Progenitor cell of endocrine pancreas (in vitro differentiated cells): ENCODE measurements around the gene KIF1A. TPM values are rescaled to one million over a fixed set of nuclear protein-coding genes. Genes with fewer than 3 reads are reported as not detected.

ENCODE experiments used
- DNase-seq: peaks from one replicate; pipeline ENCODE4 v3.0.0; 2021; ENCODE audit warnings: low spot score; ENCODE audit not compliant: unreplicated experiment
- H3K27ac Mint-ChIP-seq: 2 replicates; pipeline ENCODE4 v1.8.0; 2021; ENCODE audit warnings: mild to moderate bottlenecking, moderate library complexity, mixed read lengths
- H3K27me3 Mint-ChIP-seq: 2 replicates; pipeline ENCODE4 v1.8.0; 2021; ENCODE audit warnings: mixed read lengths
- H3K36me3 Mint-ChIP-seq: 2 replicates; pipeline ENCODE4 v1.8.0; 2022; ENCODE audit warnings: mixed read lengths; ENCODE audit not compliant: insufficient read depth
- H3K4me1 Mint-ChIP-seq: 2 replicates; pipeline ENCODE4 v1.8.0; 2021; ENCODE audit warnings: low read depth, mixed read lengths
- H3K4me3 Mint-ChIP-seq: 2 replicates; pipeline ENCODE4 v1.8.0; 2021; ENCODE audit warnings: low read depth, mild to moderate bottlenecking, moderate library complexity, mixed read lengths
- H3K9me3 Mint-ChIP-seq: 2 replicates; pipeline ENCODE4 v1.8.0; 2021; ENCODE audit warnings: low read depth, mixed read lengths
- total RNA-seq: library from RNA; stranded (reverse); gene quantifications from 2 replicates; pipeline ENCODE4 v1.2.1, GENCODE V29; 2021
- TF ChIP-seq, protein P1 (sequence below): fragments of 200-600 bp; sonication (generic); IDR thresholded peaks from one replicate; pipeline ENCODE4 v1.5.0; 2021; ENCODE audit warnings: antibody characterized with exemption, mild to moderate bottlenecking; ENCODE audit not compliant: unreplicated experiment

The KIF1A gene
- total RNA-seq, 1 donor from 2014 or later, result 132 TPM

DNA sequence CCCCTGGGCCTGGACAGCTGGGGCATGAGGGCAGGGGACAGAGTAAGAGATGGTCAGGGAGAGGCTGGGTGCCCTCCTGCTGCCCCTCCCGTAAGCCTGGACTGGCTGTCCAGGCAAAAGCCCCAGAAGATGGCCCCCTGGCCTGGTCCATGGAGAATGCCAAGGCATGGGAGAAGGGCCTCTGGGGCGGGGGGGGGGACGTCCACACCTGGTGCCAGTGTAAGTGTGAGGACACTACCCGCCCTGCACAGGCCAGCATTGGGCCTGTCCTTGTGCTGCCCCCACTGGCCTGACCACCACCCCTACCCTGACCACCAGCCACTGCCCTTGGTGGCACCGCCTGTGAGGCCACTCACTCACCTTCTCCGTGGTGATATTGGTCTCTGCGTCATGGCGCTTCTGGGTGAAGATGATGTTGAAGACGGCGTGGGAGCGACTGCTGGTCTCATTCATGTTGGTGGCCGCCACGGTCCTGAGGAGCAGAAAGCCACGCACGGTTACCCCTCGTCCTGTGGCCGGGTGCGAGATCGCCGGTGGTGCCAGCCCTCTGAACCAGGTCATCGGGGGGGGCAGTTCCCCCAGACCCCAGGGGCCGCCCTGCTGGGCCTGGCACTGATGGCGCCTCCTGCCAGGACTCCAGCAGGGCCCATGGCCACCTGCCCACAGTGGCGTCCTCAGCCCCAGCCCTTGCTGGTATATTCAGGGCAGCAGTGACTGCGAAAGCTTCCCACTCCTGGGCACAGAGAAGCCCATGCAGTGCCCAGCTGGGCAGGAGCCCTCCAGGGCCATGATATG, 35.2 kb downstream of the KIF1A start:
- Mint-ChIP-seq H3K9me3 (no peaks in the 10 kb centered on the region), H3K27ac (no peak overlapping the region), H3K36me3 (peaks cover 3% of the 10 kb centered on the region), H3K4me1 (no peaks in the 10 kb centered on the region), H3K4me3 (no peak overlapping the region), H3K27me3 (no peaks in the 10 kb centered on the region)
- TF ChIP-seq, protein P1, sequence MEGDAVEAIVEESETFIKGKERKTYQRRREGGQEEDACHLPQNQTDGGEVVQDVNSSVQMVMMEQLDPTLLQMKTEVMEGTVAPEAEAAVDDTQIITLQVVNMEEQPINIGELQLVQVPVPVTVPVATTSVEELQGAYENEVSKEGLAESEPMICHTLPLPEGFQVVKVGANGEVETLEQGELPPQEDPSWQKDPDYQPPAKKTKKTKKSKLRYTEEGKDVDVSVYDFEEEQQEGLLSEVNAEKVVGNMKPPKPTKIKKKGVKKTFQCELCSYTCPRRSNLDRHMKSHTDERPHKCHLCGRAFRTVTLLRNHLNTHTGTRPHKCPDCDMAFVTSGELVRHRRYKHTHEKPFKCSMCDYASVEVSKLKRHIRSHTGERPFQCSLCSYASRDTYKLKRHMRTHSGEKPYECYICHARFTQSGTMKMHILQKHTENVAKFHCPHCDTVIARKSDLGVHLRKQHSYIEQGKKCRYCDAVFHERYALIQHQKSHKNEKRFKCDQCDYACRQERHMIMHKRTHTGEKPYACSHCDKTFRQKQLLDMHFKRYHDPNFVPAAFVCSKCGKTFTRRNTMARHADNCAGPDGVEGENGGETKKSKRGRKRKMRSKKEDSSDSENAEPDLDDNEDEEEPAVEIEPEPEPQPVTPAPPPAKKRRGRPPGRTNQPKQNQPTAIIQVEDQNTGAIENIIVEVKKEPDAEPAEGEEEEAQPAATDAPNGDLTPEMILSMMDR, result no peak
- no peak for DNase-seq

DNA sequence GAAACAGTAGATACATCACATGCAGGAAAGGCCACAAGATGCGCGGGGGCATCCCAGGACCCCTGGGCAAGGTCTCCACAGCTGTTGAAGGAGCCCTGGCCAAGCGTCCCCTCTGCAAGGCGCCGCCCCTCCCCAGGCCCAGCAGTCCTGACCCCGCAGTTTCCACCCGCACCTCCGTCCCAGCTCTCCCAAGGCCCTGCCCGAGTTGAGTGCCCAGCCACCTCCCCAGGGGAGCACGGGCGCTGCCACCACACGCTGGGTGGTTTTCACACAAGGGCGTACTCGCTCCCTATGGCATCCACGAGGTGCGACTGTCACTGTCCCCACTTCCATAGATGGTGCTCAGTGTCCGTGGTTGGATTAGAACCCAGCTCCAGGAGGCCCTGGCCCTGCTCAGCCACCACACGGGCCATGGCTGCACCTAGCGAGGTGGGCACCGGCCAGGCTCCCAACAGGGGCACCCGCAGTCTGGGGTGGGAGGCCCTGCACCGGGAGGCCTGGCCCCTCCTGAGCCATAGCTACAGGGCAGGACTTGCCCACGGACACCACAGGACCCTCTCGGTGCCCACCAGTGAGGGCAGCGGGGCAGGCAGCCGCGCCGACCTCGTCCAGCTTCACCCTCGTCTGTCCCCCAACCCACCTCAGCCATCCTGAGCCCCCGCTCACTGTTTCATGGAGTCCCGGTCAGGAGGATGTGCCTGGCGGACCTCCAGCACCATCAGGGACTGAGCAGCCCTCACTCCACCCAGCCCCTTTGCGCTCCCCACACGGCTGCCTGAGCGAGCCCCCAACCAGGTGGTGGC, 36.0 kb downstream of the KIF1A start:
- Mint-ChIP-seq H3K4me3 (no peak overlapping the region), H3K9me3 (no peaks in the 10 kb centered on the region), H3K27me3 (no peaks in the 10 kb centered on the region), H3K27ac (no peak overlapping the region), H3K36me3 (peaks cover 3% of the 10 kb centered on the region), H3K4me1 (no peaks in the 10 kb centered on the region)
- TF ChIP-seq, protein P1, result no peak
- no peak for DNase-seq

DNA sequence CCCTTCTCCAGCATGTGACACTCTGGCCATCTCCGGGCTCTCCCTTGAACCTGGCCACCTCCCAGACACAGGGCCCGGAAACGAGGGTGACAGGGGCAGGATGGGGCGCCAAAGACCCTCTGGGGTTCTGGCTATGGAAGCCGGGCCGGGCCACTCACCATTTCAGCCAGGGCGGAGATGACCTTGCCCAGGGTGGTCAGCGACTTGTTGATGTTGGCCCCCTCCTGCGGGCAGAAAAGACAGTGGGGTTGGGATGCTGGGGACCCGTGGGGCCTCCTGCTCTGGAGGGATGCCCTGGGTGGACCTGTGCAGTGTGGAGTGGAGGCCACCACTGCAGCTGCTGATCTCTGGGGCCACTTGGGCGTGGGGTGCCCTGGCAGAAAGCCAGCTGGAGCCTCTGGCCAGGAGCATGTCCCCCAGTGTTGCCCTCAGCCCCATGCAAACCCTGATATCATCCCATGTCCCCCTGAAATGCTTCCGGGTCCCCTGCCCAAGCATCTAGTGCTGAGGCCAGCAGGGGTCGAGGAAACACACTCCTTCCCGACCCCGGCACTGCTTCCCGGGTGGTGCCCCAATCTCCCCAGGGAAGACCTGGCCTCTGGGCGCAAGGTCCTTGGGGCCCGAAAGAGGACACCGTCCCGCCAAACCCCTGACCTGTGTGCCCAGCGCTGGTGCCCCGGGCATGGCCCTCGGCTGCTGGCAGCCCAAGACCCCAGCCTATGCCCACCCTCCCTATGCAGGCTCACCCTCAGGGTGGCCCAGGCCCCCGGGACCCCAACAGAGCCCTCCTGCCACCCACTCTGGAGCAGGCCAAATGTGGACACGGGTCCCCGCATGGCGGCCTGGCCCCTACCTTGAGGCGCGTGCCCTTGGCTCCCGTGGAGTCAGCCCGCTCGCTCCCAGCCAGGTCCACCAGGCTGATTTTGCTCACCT, 36.9 kb downstream of the KIF1A start:
- no peaks in the 10 kb centered on the region for H3K27me3 Mint-ChIP-seq
- no peak overlapping the region for H3K4me3 Mint-ChIP-seq
- TF ChIP-seq, protein P1, result no peak
- no peaks in the 10 kb centered on the region for H3K9me3 Mint-ChIP-seq
- no peak overlapping the region for H3K27ac Mint-ChIP-seq
- no peaks in the 10 kb centered on the region for H3K4me1 Mint-ChIP-seq
- DNase-seq, result no peak
- no peaks in the 10 kb centered on the region for H3K36me3 Mint-ChIP-seq

DNA sequence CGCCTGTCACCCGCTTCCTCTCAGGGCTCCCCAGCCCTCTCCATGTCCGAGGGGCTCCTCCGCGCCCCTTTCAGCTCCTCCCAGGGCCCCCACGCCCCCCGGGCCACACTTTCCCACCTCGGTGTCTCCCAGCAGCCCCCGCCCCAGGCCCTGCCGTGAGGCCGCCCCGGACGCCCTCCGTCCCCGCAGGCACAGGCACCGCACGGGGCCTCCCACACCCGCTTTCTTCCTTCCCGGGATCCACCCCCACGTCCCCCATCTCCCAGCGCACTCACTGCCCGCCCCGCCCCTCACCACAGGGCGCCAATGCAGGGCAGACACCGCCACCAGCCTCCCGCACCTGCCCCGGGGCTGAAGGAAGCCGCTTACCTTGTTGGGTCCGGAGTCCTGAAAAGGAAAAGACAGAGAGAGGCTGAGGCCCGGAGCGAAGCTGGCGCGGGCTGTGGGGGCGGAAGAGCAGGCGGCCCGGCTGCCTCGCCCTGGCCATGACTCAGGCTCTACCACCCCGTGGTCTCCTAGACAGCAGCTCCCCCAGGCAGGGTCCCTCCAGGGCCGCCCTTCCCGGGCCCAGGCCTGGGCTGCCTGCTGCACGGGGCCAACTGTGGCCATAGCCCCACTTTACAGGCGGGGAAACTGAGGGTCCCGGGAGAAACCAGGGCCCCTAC, 37.7 kb downstream of the KIF1A start:
- H3K27me3 Mint-ChIP-seq, result no peaks in the 10 kb centered on the region
- no peak overlapping the region for H3K4me3 Mint-ChIP-seq
- H3K27ac Mint-ChIP-seq, result no peak overlapping the region
- no peaks in the 10 kb centered on the region for H3K4me1 Mint-ChIP-seq
- no peaks in the 10 kb centered on the region for H3K36me3 Mint-ChIP-seq
- no peak for DNase-seq
- TF ChIP-seq, protein P1, result no peak
- no peaks in the 10 kb centered on the region for H3K9me3 Mint-ChIP-seq
